G401 (cell line): ENCODE results near the gene POLR1B. TPM values are rescaled to one million over a fixed set of nuclear protein-coding genes. Genes with fewer than 3 reads are reported as not detected.

Experiments
- DNase-seq: peaks from one replicate; pipeline ENCODE4 v3.0.0-alpha.2; 2015; ENCODE audit warnings: low spot score
- in situ Hi-C: cut with HindIII; loops from 2 replicates; pipeline ENCODE4 v1.10.0; 2016; ENCODE audit warnings: low sequenced_read_pairs, mixed read lengths
- total RNA-seq: library from RNA; depleted of rRNA; stranded (reverse); fragments of >200 nt; shearing (Covaris generic); gene quantifications from 2 replicates; pipeline ENCODE4 v1.2.3, GENCODE V29; 2014; rRNA removed

Gene POLR1B
- total RNA-seq, 1 experiment from 2014 or later: 44.3 TPM

DNA sequence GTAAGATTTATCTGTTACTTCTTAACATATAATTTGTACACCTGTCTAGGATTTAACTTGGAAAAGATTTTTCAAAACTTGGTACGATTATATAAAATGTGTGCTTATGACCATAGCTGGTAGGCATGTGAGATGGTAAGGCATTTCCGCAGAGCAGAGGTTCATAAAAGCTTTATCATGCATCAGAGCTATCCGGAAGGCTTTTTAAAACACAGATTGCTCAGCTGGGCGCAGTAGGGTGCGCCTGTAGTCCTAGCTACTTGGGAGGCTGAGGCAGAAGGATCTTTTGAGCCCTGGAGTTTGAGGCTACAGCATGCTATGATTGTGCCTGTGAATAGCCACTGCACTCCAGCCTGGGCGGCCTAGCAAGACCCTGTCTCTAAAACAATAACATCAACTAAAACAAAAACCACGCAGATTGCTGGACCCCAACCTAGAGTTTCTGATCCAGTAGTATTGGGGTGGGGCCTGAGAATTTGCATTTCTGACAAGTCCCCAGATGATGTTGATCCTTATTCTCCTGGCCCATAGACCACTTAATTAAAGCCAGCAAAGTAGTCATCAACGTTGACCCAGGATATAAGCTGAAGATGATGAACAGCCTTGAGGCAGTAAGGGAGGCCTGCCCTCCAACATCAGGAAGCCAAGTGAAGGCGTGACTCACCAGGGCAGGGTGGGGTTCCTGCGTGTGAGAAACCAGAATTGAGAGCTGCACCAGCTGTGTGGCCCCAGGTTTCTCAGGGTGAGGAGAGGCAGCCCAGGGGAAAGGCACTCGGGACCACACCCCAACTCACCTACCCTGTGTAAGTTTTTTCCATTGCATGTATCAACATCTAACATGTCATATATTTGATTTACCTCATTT is 81.9 kb downstream of the POLR1B start:
- in situ Hi-C loops: no loop called here
- no peak for DNase-seq

DNA sequence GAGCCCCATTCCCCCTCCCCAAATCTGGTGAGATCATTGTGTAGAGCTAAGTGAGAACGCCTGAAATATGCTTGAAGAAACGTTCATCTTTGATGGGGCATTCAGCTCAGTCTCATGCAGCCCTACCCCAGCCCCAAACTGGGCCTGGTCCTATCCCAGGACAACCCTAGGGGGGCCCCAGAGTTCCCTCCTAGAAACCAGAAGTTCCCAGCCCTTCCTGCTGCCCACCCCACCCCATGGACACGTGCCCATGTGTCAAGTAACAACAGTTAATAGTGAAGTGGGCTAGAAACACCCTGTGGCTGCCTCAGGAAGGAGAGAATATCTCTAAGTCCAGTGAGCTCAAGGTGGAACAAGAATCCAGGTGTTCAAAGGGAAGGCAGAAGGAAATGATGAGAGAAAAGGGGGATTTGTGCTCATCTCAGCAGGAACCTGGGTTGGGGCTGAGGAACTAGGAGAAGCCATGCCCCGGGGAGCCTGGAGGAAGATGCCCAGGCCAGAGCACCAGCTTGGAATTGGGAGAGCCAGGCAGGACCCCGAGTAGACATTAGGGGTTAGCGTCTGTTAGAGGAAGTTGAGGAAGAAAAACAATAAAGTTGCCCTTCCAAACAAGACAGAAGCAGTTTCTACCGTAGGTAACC is 83.3 kb downstream of the POLR1B start:
- in situ Hi-C loops: no loop called here
- no peak for DNase-seq

GRCh38 chr2:112626604-112627059 is 84.4 kb downstream of the POLR1B start:
- in situ Hi-C loops: no loop called here
- peak; percentile 86 for DNase-seq

Other genes with a start within 250 kb of the POLR1B start
- 3.8 and 9.7 TPM in 2 replicates for gene RGPD8, start 108.8 kb upstream of the POLR1B start, total RNA-seq
- gene TTL, start 60.3 kb upstream of the POLR1B start, total RNA-seq: 85.4 and 96.2 TPM in 2 replicates
- gene CHCHD5, start 42.1 kb downstream of the POLR1B start, total RNA-seq: 10.8 and 19.2 TPM in 2 replicates
- 81.9 and 125 TPM in 2 replicates for gene SLC20A1, start 103.5 kb downstream of the POLR1B start, total RNA-seq
- not detected in 2 replicates for gene NT5DC4, start 178.6 kb downstream of the POLR1B start, total RNA-seq
- 6.5 and 7.7 TPM in 2 replicates for gene CKAP2L, start 222.1 kb downstream of the POLR1B start, total RNA-seq
- not detected in 2 replicates for gene IL1A, start 242.0 kb downstream of the POLR1B start, total RNA-seq